ENCODE measurements around the gene MAPRE2.
"Not testable (repeated sequence)": the region's sequence is repeated elsewhere in the genome, so short reads cannot be mapped to it uniquely, and the experiment has no call there.

MAPRE2 gene

GRCh38 chr18:35157181-35157580 is 116.0 kb downstream of the MAPRE2 start:
- DNase-seq, result no peak

- DNase-seq, result no peak
Observed at GRCh38 chr18:35158728-35159450, 117.7 kb downstream of the MAPRE2 start.

GRCh38 chr18:35159782-35160181 is 118.6 kb downstream of the MAPRE2 start:
- no peak for DNase-seq

GRCh38 chr18:35161485-35161884 is 120.3 kb downstream of the MAPRE2 start:
- DNase-seq, result no peak

GRCh38 chr18:35161934-35162333 is 120.7 kb downstream of the MAPRE2 start:
- DNase-seq, result no peak

- DNase-seq, result no peak
Observed at GRCh38 chr18:35163014-35163539, 121.9 kb downstream of the MAPRE2 start.

GRCh38 chr18:35163721-35164120 is 122.5 kb downstream of the MAPRE2 start:
- DNase-seq, result no peak

- DNase-seq, result no peak
Observed at GRCh38 chr18:35164133-35164532, 122.9 kb downstream of the MAPRE2 start.

GRCh38 chr18:35167332-35167731 is 126.1 kb downstream of the MAPRE2 start:
- DNase-seq, result no peak

GRCh38 chr18:35167857-35168256 is 126.6 kb downstream of the MAPRE2 start:
- no peak for DNase-seq

- not testable (repeated sequence) for DNase-seq
Observed at GRCh38 chr18:35170323-35170722, 129.1 kb downstream of the MAPRE2 start.

- DNase-seq, result no peak
Observed at GRCh38 chr18:35171315-35171987, 130.2 kb downstream of the MAPRE2 start.

- no peak for DNase-seq
Observed at GRCh38 chr18:35172009-35172408, 130.8 kb downstream of the MAPRE2 start.

- DNase-seq, result no peak
Observed at GRCh38 chr18:35172451-35173035, 131.3 kb downstream of the MAPRE2 start.

GRCh38 chr18:35174093-35174731 is 133.0 kb downstream of the MAPRE2 start:
- DNase-seq, result no peak

- no peak for DNase-seq
Observed at GRCh38 chr18:35174745-35175144, 133.5 kb downstream of the MAPRE2 start.

GRCh38 chr18:35176925-35177324 is 135.7 kb downstream of the MAPRE2 start:
- no peak for DNase-seq

GRCh38 chr18:35178260-35178659 is 137.0 kb downstream of the MAPRE2 start:
- no peak for DNase-seq

GRCh38 chr18:35179906-35180305 is 138.7 kb downstream of the MAPRE2 start:
- DNase-seq, result no peak

GRCh38 chr18:35180455-35180854 is 139.2 kb downstream of the MAPRE2 start:
- no peak for DNase-seq

- DNase-seq, result no peak
Observed at GRCh38 chr18:35182151-35182550, 140.9 kb downstream of the MAPRE2 start.

GRCh38 chr18:35183886-35184285 is 142.7 kb downstream of the MAPRE2 start:
- no peak for DNase-seq

- no peak for DNase-seq
Observed at GRCh38 chr18:35185771-35186170, 144.6 kb downstream of the MAPRE2 start.
